Nephron (organoid): ENCODE measurements around the gene KLHL1.
A peak's percentile ranks its signal among the peaks of the same experiment; 100 is the strongest.

Experiments
- H3K27ac Mint-ChIP-seq, 3 experiments: 2 replicates each; pipeline ENCODE4 v1.8.0; 2020; ENCODE audit warnings: mixed read lengths in 3 of 3, mild to moderate bottlenecking in 2 of 3, moderate library complexity in 1 of 3
- H3K27me3 Mint-ChIP-seq: 2 replicates; pipeline ENCODE4 v1.8.0; 2021; ENCODE audit warnings: low read depth, mild to moderate bottlenecking, moderate library complexity, mixed read lengths
- H3K36me3 Mint-ChIP-seq: 2 replicates; pipeline ENCODE4 v1.8.0; 2020; ENCODE audit warnings: low read depth, mixed read lengths
- H3K4me1 Mint-ChIP-seq: 2 replicates; pipeline ENCODE4 v1.8.0; 2020; ENCODE audit warnings: mixed read lengths
- H3K4me3 Mint-ChIP-seq, 3 experiments: 2 replicates each; pipeline ENCODE4 v1.8.0; 2020; ENCODE audit warnings: mild to moderate bottlenecking in 3 of 3, mixed read lengths in 3 of 3, moderate library complexity in 2 of 3
- H3K9me3 Mint-ChIP-seq: 2 replicates; pipeline ENCODE4 v1.8.0; 2020; ENCODE audit warnings: mixed read lengths
- TF ChIP-seq, protein P1 (sequence below), 3 experiments: fragments of 200-600 bp; sonication (generic); IDR thresholded peaks; one replicate each; pipeline ENCODE4 v1.5.0; 2021; ENCODE audit warnings: antibody characterized with exemption in 3 of 3; ENCODE audit not compliant: unreplicated experiment in 3 of 3

The KLHL1 gene

DNA sequence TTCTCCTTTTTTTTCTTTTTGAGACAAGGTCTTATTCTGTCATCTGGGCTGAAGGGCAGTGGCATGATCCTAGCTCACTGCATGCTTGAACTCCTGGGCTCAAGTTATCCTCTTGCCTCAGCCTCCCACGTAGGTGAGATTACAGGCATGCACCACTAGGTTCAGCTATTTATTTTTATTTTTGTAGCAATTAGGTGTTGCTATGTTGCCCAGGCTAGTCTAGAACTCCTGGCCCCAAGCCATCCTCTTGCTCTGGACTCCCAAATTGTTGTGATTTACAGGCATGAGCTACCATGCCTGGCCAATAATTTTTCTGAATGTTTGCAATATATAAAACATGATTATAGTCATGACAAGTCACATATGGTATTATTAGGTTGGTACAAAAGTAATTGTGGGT is 161.7 kb downstream of the KLHL1 start:
- no peaks in the 10 kb centered on the region for H3K36me3 Mint-ChIP-seq
- H3K27ac Mint-ChIP-seq: no peak overlapping the region
- no peak overlapping the region for H3K4me3 Mint-ChIP-seq
- no peaks in the 10 kb centered on the region for H3K27me3 Mint-ChIP-seq
- TF ChIP-seq, protein P1, sequence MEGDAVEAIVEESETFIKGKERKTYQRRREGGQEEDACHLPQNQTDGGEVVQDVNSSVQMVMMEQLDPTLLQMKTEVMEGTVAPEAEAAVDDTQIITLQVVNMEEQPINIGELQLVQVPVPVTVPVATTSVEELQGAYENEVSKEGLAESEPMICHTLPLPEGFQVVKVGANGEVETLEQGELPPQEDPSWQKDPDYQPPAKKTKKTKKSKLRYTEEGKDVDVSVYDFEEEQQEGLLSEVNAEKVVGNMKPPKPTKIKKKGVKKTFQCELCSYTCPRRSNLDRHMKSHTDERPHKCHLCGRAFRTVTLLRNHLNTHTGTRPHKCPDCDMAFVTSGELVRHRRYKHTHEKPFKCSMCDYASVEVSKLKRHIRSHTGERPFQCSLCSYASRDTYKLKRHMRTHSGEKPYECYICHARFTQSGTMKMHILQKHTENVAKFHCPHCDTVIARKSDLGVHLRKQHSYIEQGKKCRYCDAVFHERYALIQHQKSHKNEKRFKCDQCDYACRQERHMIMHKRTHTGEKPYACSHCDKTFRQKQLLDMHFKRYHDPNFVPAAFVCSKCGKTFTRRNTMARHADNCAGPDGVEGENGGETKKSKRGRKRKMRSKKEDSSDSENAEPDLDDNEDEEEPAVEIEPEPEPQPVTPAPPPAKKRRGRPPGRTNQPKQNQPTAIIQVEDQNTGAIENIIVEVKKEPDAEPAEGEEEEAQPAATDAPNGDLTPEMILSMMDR (IDR thresholded peaks at IDR 0.05; ENCODE audit: unreplicated experiment in 3 of 3): no peak
- peaks cover 4% of the 10 kb centered on the region for H3K9me3 Mint-ChIP-seq
- H3K4me1 Mint-ChIP-seq: peaks cover 13% of the 10 kb centered on the region

DNA sequence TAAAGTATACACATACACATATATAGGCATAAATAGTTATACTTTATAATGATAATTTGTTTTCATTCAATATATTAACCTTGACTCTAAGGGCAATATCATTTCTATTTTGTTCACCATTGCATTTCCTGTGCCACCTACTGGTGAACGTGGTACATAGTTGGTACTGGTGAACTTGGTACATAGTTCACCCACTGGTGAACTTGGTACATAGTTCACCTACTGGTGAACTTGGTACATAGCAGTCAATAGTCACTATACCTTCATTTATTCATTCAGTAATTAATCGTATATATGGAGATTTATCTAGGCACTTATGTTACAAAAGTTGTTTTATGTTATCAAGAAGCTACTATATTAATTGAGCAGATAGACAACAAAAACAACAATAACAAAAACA is 173.2 kb downstream of the KLHL1 start:
- H3K9me3 Mint-ChIP-seq: no peaks in the 10 kb centered on the region
- TF ChIP-seq, protein P1 (IDR thresholded peaks at IDR 0.05; ENCODE audit: unreplicated experiment in 3 of 3): peak in 2 of 3 experiments; percentile 18 to 23
- no peaks in the 10 kb centered on the region for H3K27me3 Mint-ChIP-seq
- H3K4me1 Mint-ChIP-seq: no peaks in the 10 kb centered on the region
- no peak overlapping the region for H3K4me3 Mint-ChIP-seq
- H3K36me3 Mint-ChIP-seq: no peaks in the 10 kb centered on the region
- H3K27ac Mint-ChIP-seq: no peak overlapping the region

DNA sequence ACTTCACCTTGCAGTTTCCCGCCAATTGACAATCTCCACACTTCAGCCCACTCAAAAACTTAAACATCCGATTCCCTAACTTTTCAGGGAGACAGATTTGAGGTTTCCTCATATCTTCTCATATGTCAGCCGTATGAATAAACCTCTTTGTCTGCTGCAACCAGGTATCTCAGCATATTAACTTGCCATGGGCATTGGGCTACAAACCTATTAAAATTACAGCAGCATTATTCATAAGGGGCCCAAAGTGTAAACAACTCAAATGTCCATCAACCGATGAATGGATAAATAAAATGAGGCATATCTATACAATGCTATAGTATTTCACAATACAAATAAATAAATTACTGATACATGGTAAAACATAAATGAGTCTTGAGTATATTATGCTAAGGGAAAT is 180.0 kb downstream of the KLHL1 start:
- TF ChIP-seq, protein P1 (IDR thresholded peaks at IDR 0.05; ENCODE audit: unreplicated experiment in 3 of 3): no peak
- H3K4me3 Mint-ChIP-seq: no peak overlapping the region
- H3K4me1 Mint-ChIP-seq: no peaks in the 10 kb centered on the region
- no peaks in the 10 kb centered on the region for H3K36me3 Mint-ChIP-seq
- no peak overlapping the region for H3K27ac Mint-ChIP-seq
- no peaks in the 10 kb centered on the region for H3K9me3 Mint-ChIP-seq
- no peaks in the 10 kb centered on the region for H3K27me3 Mint-ChIP-seq

DNA sequence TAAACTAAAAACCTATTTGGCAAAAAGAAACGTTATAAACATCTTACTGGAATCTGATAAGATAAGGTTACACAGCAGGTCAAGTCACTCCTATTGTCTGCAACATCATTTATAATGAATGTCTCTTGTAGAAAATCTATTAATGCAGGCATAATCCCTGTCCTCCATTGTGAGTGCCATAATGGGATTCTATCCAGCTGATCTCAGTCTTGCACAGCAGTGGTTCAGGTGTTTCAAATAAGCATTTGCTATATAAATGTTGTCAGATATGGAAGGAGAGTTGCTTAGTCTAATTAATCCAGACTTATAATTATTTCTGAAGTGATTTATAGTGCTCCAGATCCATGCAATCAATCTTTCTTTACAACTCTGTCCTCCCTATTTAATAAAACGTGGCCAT is 187.1 kb downstream of the KLHL1 start:
- Mint-ChIP-seq H3K4me1 (no peaks in the 10 kb centered on the region), H3K9me3 (peaks cover 7% of the 10 kb centered on the region), H3K4me3 (no peak overlapping the region), H3K27ac (no peak overlapping the region), H3K27me3 (no peaks in the 10 kb centered on the region), H3K36me3 (no peaks in the 10 kb centered on the region)
- TF ChIP-seq, protein P1 (IDR thresholded peaks at IDR 0.05; ENCODE audit: unreplicated experiment in 3 of 3): no peak

DNA sequence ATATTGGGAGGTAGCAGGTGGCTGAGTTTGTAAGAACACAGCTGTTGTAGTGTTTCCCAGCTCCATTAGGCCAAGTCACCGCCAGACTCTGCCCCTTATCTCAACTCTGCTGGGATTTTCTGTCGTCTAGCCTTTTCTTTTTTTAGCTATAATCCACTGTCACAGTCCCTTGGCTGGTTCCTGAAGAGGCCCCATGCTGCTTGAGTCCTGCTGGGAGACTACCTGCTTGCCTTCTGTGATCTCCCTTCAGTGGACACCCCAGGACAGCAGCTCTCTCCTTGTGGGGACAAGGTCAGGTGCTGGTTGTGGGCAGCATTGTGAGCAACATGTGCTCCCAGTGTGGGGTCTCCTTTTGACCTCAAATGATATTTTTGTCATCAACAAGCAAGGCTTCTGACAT is 195.6 kb downstream of the KLHL1 start:
- no peaks in the 10 kb centered on the region for H3K36me3 Mint-ChIP-seq
- H3K4me3 Mint-ChIP-seq: no peak overlapping the region

DNA sequence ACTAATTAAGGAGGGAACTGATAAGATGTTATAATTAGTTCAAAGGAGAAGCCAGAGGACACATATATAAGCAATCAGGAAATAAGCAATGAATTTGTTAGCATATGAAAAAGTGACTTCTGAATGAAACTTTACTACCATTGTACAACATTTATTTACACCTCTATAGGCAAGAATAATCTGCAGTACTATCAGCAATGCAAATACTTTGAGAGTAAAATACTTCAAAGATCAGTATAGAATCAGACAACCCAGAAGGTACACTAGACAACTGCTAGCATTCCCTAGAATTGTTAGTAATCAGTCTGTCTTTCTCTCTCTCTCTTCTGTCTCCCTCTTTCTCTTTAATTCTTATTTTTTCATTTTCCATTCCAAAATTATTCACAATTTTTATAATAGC is 197.5 kb downstream of the KLHL1 start:
- Mint-ChIP-seq H3K27ac (no peak overlapping the region), H3K4me1 (peaks cover 11% of the 10 kb centered on the region), H3K9me3 (no peaks in the 10 kb centered on the region), H3K27me3 (no peaks in the 10 kb centered on the region), H3K36me3 (no peaks in the 10 kb centered on the region), H3K4me3 (no peak overlapping the region)
- TF ChIP-seq, protein P1 (IDR thresholded peaks at IDR 0.05; ENCODE audit: unreplicated experiment in 3 of 3): no peak

More for the DNA sequence above, 195.6 kb downstream of the KLHL1 start:
- Mint-ChIP-seq H3K4me1 (peaks cover 11% of the 10 kb centered on the region), H3K27me3 (no peaks in the 10 kb centered on the region), H3K9me3 (peaks cover 3% of the 10 kb centered on the region), H3K27ac (peak overlapping the region in 1 of 3 experiments; percentile 44)
- TF ChIP-seq, protein P1 (IDR thresholded peaks at IDR 0.05; ENCODE audit: unreplicated experiment in 3 of 3): no peak
